Caco-2 (cell line): ENCODE measurements around the gene TGFBR2. TPM values are rescaled to one million over a fixed set of nuclear protein-coding genes. Genes with fewer than 3 reads are reported as not detected.

ENCODE experiments used
- BruUV-seq: library from RNA; stranded (reverse); fragments of 400-500 nt; replicated peaks from 2 replicates; lab custom pipeline; 2021; lab: Mats Ljungman, UMichigan
- CTCF ChIA-PET: fragments of 300-600 bp; sonication (Branson Sonifier 250); formaldehyde crosslinking; loops from one replicate; lab custom pipeline; 2022; ENCODE audit warnings: antibody characterized with exemption; lab: Charles Lee
- POLR2A ChIA-PET: fragments of 300-600 bp; sonication (Branson Sonifier 250); formaldehyde crosslinking; loops from one replicate; lab custom pipeline; 2022; ENCODE audit warnings: antibody characterized with exemption; lab: Charles Lee
- DNase-seq, 2 experiments: peaks; one replicate each; pipeline versions ENCODE4 v3.0.0 to v3.0.0-alpha.2; 2020 to 2022
- H3K27me3 ChIP-seq: replicated peaks from 2 replicates; pipeline ENCODE4 v1.6.0; 2011; ENCODE audit warnings: low read length; ENCODE audit not compliant: control insufficient read depth, insufficient read depth
- H3K36me3 ChIP-seq: 2 replicates; pipeline ENCODE4 v1.5.1; 2011; ENCODE audit warnings: low read length; ENCODE audit not compliant: control insufficient read depth, insufficient read depth
- H3K4me1 ChIP-seq: fragments of 250-450 bp; sonication (Bioruptor Pico); 2 replicates; pipeline ENCODE4 v1.5.1; 2020; ENCODE audit warnings: mild to moderate bottlenecking
- H3K4me3 ChIP-seq: 2 replicates; pipeline ENCODE4 v1.5.1; 2011; ENCODE audit warnings: low read depth, mild to moderate bottlenecking, control low read depth, low read length
- H3K9me3 ChIP-seq: fragments of 250-450 bp; sonication (Bioruptor Pico); 2 replicates; pipeline ENCODE4 v1.5.1; 2020; ENCODE audit warnings: mild to moderate bottlenecking, moderate library complexity
- H3K27ac Mint-ChIP-seq: one replicate; pipeline ENCODE4 v1.8.0; 2022; ENCODE audit warnings: mixed read lengths; ENCODE audit not compliant: unreplicated experiment
- H3K27me3 Mint-ChIP-seq: one replicate; pipeline ENCODE4 v1.8.0; 2022; ENCODE audit warnings: mixed read lengths; ENCODE audit not compliant: insufficient read depth, unreplicated experiment
- H3K36me3 Mint-ChIP-seq: one replicate; pipeline ENCODE4 v1.8.0; 2022; ENCODE audit warnings: mild to moderate bottlenecking, mixed read lengths; ENCODE audit not compliant: insufficient read depth, unreplicated experiment
- H3K4me1 Mint-ChIP-seq: one replicate; pipeline ENCODE4 v1.8.0; 2022; ENCODE audit warnings: low read depth, mixed read lengths; ENCODE audit not compliant: unreplicated experiment
- H3K4me3 Mint-ChIP-seq: one replicate; pipeline ENCODE4 v1.8.0; 2022; ENCODE audit warnings: mild to moderate bottlenecking, moderate library complexity, mixed read lengths; ENCODE audit not compliant: unreplicated experiment
- H3K9me3 Mint-ChIP-seq: one replicate; pipeline ENCODE4 v1.8.0; 2022; ENCODE audit warnings: mixed read lengths; ENCODE audit not compliant: unreplicated experiment
- intact Hi-C: fragments of 100-400 bp; cut with micrococcal nuclease; formaldehyde crosslinking; loops from one replicate; pipeline ENCODE4 v1.10.0; 2022; ENCODE audit not compliant: unreplicated experiment
- total RNA-seq: library from RNA; stranded (reverse); gene quantifications from 2 replicates; pipeline ENCODE4 v1.2.3, GENCODE V29; 2022
- TF ChIP-seq, protein P1 (sequence below), 2 experiments: fragments of 200-600 bp in 1 of 2; IDR thresholded peaks; 1 replicate in 1 of 2; 2 replicates in 1 of 2; pipeline versions ENCODE4 v1.5.1 to v1.8.0; 2011 to 2022; ENCODE audit warnings: antibody characterized with exemption in 1 of 2, control low read depth in 1 of 2, inconsistent platforms in 1 of 2, low read depth in 1 of 2, low read length in 1 of 2, mild to moderate bottlenecking in 1 of 2, moderate library complexity in 1 of 2; ENCODE audit not compliant: insufficient read depth in 1 of 2, severe bottlenecking in 1 of 2, unreplicated experiment in 1 of 2

TGFBR2 gene
- total RNA-seq, 1 experiment from 2014 or later = 40.5 TPM

DNA sequence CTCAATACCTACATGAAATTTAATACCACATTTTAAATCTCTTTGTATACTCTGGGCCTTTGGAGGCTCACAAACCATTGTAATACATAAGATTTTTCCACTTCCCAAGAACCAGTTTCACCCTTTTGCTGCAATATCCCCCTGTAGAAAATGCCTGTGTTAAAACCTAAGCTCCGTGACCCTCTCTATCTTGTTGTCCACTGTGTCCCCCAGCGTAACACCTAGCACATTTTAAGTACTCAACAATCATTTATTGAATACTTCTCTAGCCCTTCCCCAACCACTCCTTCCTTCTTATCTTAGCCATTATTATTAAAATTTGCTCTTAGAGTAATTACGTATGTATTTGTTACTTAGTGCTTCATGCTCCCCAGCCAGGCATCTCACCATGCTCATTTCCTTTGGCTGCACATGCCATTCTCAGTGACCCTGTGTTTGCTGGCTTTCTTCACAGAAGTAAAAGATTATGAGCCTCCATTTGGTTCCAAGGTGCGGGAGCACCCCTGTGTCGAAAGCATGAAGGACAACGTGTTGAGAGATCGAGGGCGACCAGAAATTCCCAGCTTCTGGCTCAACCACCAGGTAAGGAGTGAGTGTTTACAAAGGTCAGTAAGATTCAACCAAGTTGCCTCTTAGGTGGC, 81.6 kb downstream of the TGFBR2 start:
- H3K4me3 Mint-ChIP-seq = no peak overlapping the region
- Histone ChIP-seq H3K4me3 (no peak overlapping the region), H3K9me3 (no peaks in the 10 kb centered on the region), H3K4me1 (peaks cover 41% of the 10 kb centered on the region), H3K36me3 (peaks cover 11% of the 10 kb centered on the region), H3K27me3 (no peaks in the 10 kb centered on the region)
- no peaks in the 10 kb centered on the region for H3K27me3 Mint-ChIP-seq
- BruUV-seq = no TSS peak
- DNase-seq = no peak
- H3K9me3 Mint-ChIP-seq = no peaks in the 10 kb centered on the region
- intact Hi-C loops = no loop called here
- H3K27ac Mint-ChIP-seq = peak overlapping the region; percentile 23
- ChIA-PET CTCF (no interaction called here), POLR2A (no interaction called here)
- TF ChIP-seq, protein P1, sequence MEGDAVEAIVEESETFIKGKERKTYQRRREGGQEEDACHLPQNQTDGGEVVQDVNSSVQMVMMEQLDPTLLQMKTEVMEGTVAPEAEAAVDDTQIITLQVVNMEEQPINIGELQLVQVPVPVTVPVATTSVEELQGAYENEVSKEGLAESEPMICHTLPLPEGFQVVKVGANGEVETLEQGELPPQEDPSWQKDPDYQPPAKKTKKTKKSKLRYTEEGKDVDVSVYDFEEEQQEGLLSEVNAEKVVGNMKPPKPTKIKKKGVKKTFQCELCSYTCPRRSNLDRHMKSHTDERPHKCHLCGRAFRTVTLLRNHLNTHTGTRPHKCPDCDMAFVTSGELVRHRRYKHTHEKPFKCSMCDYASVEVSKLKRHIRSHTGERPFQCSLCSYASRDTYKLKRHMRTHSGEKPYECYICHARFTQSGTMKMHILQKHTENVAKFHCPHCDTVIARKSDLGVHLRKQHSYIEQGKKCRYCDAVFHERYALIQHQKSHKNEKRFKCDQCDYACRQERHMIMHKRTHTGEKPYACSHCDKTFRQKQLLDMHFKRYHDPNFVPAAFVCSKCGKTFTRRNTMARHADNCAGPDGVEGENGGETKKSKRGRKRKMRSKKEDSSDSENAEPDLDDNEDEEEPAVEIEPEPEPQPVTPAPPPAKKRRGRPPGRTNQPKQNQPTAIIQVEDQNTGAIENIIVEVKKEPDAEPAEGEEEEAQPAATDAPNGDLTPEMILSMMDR (IDR thresholded peaks at IDR 0.05; ENCODE audit: insufficient read depth in 1 of 2, low read depth in 1 of 2, low read length in 1 of 2, severe bottlenecking in 1 of 2, unreplicated experiment in 1 of 2) = no peak
- peaks cover 50% of the 10 kb centered on the region for H3K4me1 Mint-ChIP-seq
- H3K36me3 Mint-ChIP-seq = peaks cover 83% of the 10 kb centered on the region

DNA sequence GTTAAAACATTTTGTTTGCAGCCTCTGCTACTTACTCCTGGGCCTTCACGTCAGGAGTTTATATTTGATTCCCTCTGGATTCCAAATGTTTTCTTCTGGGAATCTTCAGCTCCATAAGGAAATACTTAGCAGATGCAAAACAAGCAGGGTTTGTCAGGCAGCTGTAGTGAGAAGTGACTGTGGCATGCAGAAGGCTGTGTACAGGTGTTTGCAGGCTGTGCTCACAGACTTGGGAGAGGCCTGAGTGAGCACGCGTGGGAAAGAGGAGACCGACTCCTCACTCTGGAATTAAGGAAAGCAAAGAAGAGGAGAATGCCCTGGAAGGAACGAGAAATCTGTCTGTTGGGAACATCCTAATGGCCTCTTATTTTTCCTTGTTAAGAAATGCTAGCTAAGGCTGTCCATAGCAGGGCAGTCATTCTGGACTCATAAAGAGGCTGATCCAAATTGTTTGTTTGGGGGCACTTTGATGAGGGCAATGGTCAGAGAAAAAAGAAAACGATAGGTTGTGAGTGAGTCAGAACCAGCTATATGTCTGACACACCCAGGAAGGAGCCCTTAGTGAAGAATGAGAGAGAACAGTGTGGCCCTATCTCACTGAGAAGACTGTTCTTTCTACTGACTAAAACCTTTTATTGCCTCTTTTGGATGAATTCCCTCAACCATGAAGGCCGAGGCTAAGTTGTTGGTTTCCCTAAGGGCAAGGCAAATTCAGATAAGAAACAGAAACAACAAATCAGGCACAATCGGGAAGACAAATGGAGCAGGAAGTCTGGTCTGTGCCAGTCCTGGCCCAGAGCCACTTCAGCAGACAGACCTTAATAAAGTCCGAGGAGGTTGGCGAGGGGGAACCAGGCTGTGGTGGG, 82.6 kb downstream of the TGFBR2 start:
- H3K36me3 Mint-ChIP-seq = peaks cover 86% of the 10 kb centered on the region
- peak overlapping the region; percentile 64 for H3K27ac Mint-ChIP-seq
- CTCF ChIA-PET = no interaction called here

DNA sequence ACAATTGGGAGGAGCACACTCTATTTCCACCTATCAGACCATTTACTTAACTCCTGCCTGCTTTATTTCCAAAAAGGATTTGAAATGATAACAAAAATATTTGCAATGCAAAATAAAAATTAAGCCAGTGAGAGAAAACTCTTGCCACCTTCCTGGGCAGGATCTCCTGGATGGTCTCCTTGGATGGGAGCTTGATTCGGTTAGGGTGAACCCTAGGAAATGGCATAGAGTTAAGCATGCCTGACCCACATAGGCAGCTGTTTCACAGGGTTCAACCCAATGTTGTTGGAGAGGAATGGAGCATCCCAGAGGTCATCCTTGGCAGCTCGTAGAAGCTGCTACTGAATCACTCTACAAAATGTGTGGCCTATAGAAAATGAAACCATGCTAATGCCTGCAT, 83.8 kb downstream of the TGFBR2 start:
- TF ChIP-seq, protein P1 (IDR thresholded peaks at IDR 0.05; ENCODE audit: insufficient read depth in 1 of 2, low read depth in 1 of 2, low read length in 1 of 2, severe bottlenecking in 1 of 2, unreplicated experiment in 1 of 2) = no peak
- Mint-ChIP-seq H3K9me3 (no peaks in the 10 kb centered on the region), H3K27ac (peak overlapping the region; percentile 67), H3K27me3 (no peaks in the 10 kb centered on the region), H3K4me3 (no peak overlapping the region), H3K36me3 (peaks cover 91% of the 10 kb centered on the region), H3K4me1 (peaks cover 45% of the 10 kb centered on the region)
- BruUV-seq = no TSS peak
- Histone ChIP-seq H3K4me3 (no peak overlapping the region), H3K9me3 (no peaks in the 10 kb centered on the region), H3K27me3 (no peaks in the 10 kb centered on the region), H3K36me3 (peaks cover 11% of the 10 kb centered on the region), H3K4me1 (peaks cover 39% of the 10 kb centered on the region)
- ChIA-PET CTCF (no interaction called here), POLR2A (no interaction called here)
- intact Hi-C loops = loop anchor here (5.0 to 10.0 kb wide), 4 partner anchors 83 to 465 kb away; partner anchors contain the start of gene TGFBR2
- DNase-seq = no peak

More for the DNA sequence above, 82.6 kb downstream of the TGFBR2 start:
- Mint-ChIP-seq H3K27me3 (no peaks in the 10 kb centered on the region), H3K4me3 (no peak overlapping the region), H3K9me3 (no peaks in the 10 kb centered on the region), H3K4me1 (peaks cover 50% of the 10 kb centered on the region)
- POLR2A ChIA-PET = no interaction called here
- Histone ChIP-seq H3K36me3 (peaks cover 9% of the 10 kb centered on the region), H3K27me3 (no peaks in the 10 kb centered on the region), H3K9me3 (no peaks in the 10 kb centered on the region), H3K4me1 (peaks cover 40% of the 10 kb centered on the region), H3K4me3 (no peak overlapping the region)
- DNase-seq = no peak
- BruUV-seq = no TSS peak
- TF ChIP-seq, protein P1 (IDR thresholded peaks at IDR 0.05; ENCODE audit: insufficient read depth in 1 of 2, low read depth in 1 of 2, low read length in 1 of 2, severe bottlenecking in 1 of 2, unreplicated experiment in 1 of 2) = no peak
- intact Hi-C loops = no loop called here
